Aorta (tissue), 5 donors: ENCODE measurements around the gene SHROOM3. TPM values are rescaled to one million over a fixed set of nuclear protein-coding genes. Genes with fewer than 3 reads are reported as not detected.

Experiments used
- ATAC-seq: fragments of 200-7000 bp; cut with Tn5 transposase; one replicate; pipeline ENCODE4 v1.9.1; 2022; ENCODE audit warnings: moderate library complexity; ENCODE audit not compliant: low FRiP score
- DNase-seq, 2 donors: peaks; one replicate each; pipeline ENCODE4 v3.0.0-alpha.2; 2020
- H3K27ac ChIP-seq, 2 donors: one replicate each; pipeline ENCODE4 v1.5.1; 2013; ENCODE audit warnings: low read length in 2 of 2, mild to moderate bottlenecking in 2 of 2, moderate library complexity in 2 of 2, control low read depth in 1 of 2, inconsistent platforms in 1 of 2, low read depth in 1 of 2
- H3K27me3 ChIP-seq, 2 donors: one replicate each; pipeline ENCODE4 v1.6.1; 2013; ENCODE audit warnings: control low read depth in 1 of 2, low read length in 1 of 2, mild to moderate bottlenecking in 1 of 2, moderate library complexity in 1 of 2; ENCODE audit not compliant: insufficient read depth in 2 of 2, control insufficient read depth in 1 of 2
- H3K36me3 ChIP-seq, 2 donors: one replicate each; pipeline ENCODE4 v1.6.1; 2013; ENCODE audit warnings: control low read depth in 1 of 2, low read length in 1 of 2, mild to moderate bottlenecking in 1 of 2; ENCODE audit not compliant: insufficient read depth in 2 of 2, control insufficient read depth in 1 of 2
- H3K4me1 ChIP-seq, 2 donors: one replicate each; pipeline ENCODE4 v1.6.1; 2013; ENCODE audit warnings: low read length in 2 of 2, control low read depth in 1 of 2, mild to moderate bottlenecking in 1 of 2, moderate library complexity in 1 of 2; ENCODE audit not compliant: insufficient read depth in 2 of 2, control insufficient read depth in 1 of 2
- H3K4me3 ChIP-seq, 2 donors: one replicate each; pipeline ENCODE4 v1.5.1; 2013; ENCODE audit warnings: low read length in 2 of 2, control low read depth in 1 of 2, mild to moderate bottlenecking in 1 of 2
- H3K9me3 ChIP-seq: one replicate; pipeline ENCODE4 v1.6.1; 2013; ENCODE audit warnings: mild to moderate bottlenecking, low read length; ENCODE audit not compliant: control insufficient read depth
- WGBS, 2 donors: extraction: QIAGEN DNeasy Blood & Tissue Kit; methylation state at CpG; one replicate each; pipeline ENCODE4 v1.1.7; 2013; 5-methylcytosine and 5-hydroxymethylcytosine counted together
- intact Hi-C, 2 donors: fragments of 100-400 bp; cut with DNase I; formaldehyde crosslinking; loops; one replicate each; pipeline versions ENCODE4 v1.14.2 to v1.15.0; 2022
- polyA plus RNA-seq, 2 donors: library from polyadenylated mRNA; stranded (reverse); fragments of 200-250 nt; gene quantifications; one replicate each; pipeline ENCODE4 v1.2.3, GENCODE V29; 2013
- total RNA-seq, 2 donors: library from RNA; stranded (reverse); fragmentation: NEBNext Ultra II Directional; extraction: Animal tissue kit (Norgen Biotek cat#: 25700); gene quantifications; one replicate each; pipeline ENCODE4 v1.2.1, GENCODE V29; 2021
- donor health status: healthy with polysubstance abuse.
- donor health status: Bipolar disorder and iron deficiency.
- donor health status: DM: no; HTN: no; CAD: no.
- donor health status: DM: no; HTN: no; CAD: no.
- donor health status: DM: yes; HTN: yes; CAD: no.

Gene SHROOM3
- total and polyA plus RNA-seq, 4 donors, result 14.1 to 173 (median 32.8) TPM

- DNase-seq (no peak), ATAC-seq (peak; percentile 48)
- Histone ChIP-seq H3K4me3 (no peak overlapping the region), H3K27me3 (no peaks in the 10 kb centered on the region), H3K36me3 (no peaks in the 10 kb centered on the region), H3K9me3 (no peaks in the 10 kb centered on the region), H3K4me1 (peaks cover 7 to 8% of the 10 kb centered on the region in 2 donors), H3K27ac (peak overlapping the region; percentile 99 to 100)
- WGBS, 2 donors, result 6 to 20% methylated on average over 1 of the region's 1 CpG
- intact Hi-C loops, result loop anchor here (5.0 to 10.0 kb wide), 3 partner anchors 62 to 155 kb away; no protein-coding TSS in a partner anchor
Observed at GRCh38 chr4:76589402-76589801, 154.4 kb downstream of the SHROOM3 start.

GRCh38 chr4:76589872-76590797 is 155.1 kb downstream of the SHROOM3 start:
- peak; percentile 69 for ATAC-seq
- no peaks in the 10 kb centered on the region for H3K27me3 ChIP-seq
- peak overlapping the region; percentile 99 to 100 for H3K27ac ChIP-seq
- DNase-seq, result peak; percentile 68 to 82
- 5 to 9% methylated on average over 10 of the region's 10 CpGs for WGBS, 2 donors
- H3K4me1 ChIP-seq, result peaks cover 6 to 7% of the 10 kb centered on the region in 2 donors
- no peaks in the 10 kb centered on the region for H3K9me3 ChIP-seq
- no peaks in the 10 kb centered on the region for H3K36me3 ChIP-seq
- peak overlapping the region in 1 of 2 donors; percentile 5 for H3K4me3 ChIP-seq
- intact Hi-C loops, result loop anchor here (5.0 to 10.0 kb wide), 4 partner anchors 63 to 155 kb away; no protein-coding TSS in a partner anchor

GRCh38 chr4:76590798-76591281 is 155.8 kb downstream of the SHROOM3 start:
- ATAC-seq (peak; percentile 45), DNase-seq (no peak)
- no peaks in the 10 kb centered on the region for H3K36me3 ChIP-seq
- intact Hi-C loops, result loop anchor here in 1 of 2 donors (5.0 kb wide), 1 partner anchor 66 kb away; no protein-coding TSS in a partner anchor
- no peaks in the 10 kb centered on the region for H3K9me3 ChIP-seq
- peak overlapping the region; percentile 96 to 100 for H3K27ac ChIP-seq
- H3K4me1 ChIP-seq, result peaks cover 7 to 8% of the 10 kb centered on the region in 2 donors
- peak overlapping the region in 1 of 2 donors; percentile 22 for H3K4me3 ChIP-seq
- 5 to 6% methylated on average over 6 of the region's 6 CpGs for WGBS, 2 donors
- no peaks in the 10 kb centered on the region for H3K27me3 ChIP-seq

GRCh38 chr4:76591992-76592391 is 157.0 kb downstream of the SHROOM3 start:
- Histone ChIP-seq H3K36me3 (no peaks in the 10 kb centered on the region), H3K4me3 (no peak overlapping the region), H3K27ac (peak overlapping the region; percentile 96 to 98), H3K27me3 (no peaks in the 10 kb centered on the region), H3K4me1 (peaks cover 7 to 9% of the 10 kb centered on the region in 2 donors), H3K9me3 (no peaks in the 10 kb centered on the region)
- ATAC-seq (no peak), DNase-seq (no peak)
- WGBS, 2 donors, result 66 to 70% methylated on average over 3 of the region's 3 CpGs
- intact Hi-C loops, result loop anchor here in 1 of 2 donors (5.0 kb wide), 1 partner anchor 65 kb away; no protein-coding TSS in a partner anchor

GRCh38 chr4:76592460-76592859 is 157.4 kb downstream of the SHROOM3 start:
- Histone ChIP-seq H3K27ac (peak overlapping the region in 1 of 2 donors; percentile 96), H3K4me1 (peaks cover 7 to 9% of the 10 kb centered on the region in 2 donors), H3K36me3 (no peaks in the 10 kb centered on the region), H3K9me3 (no peaks in the 10 kb centered on the region), H3K27me3 (no peaks in the 10 kb centered on the region), H3K4me3 (no peak overlapping the region)
- no peak for ATAC-seq
- WGBS, 2 donors, result 10 to 16% methylated on average over 6 of the region's 6 CpGs
- intact Hi-C loops, result loop anchor here in 1 of 2 donors (5.0 kb wide), 1 partner anchor 65 kb away; no protein-coding TSS in a partner anchor
- no peak for DNase-seq

GRCh38 chr4:76594173-76594572 is 159.1 kb downstream of the SHROOM3 start:
- ATAC-seq (no peak), DNase-seq (no peak)
- intact Hi-C loops, result loop anchor here in 1 of 2 donors (5.0 kb wide), 1 partner anchor 63 kb away; no protein-coding TSS in a partner anchor
- no peaks in the 10 kb centered on the region for H3K36me3 ChIP-seq
- peaks cover 9 to 12% of the 10 kb centered on the region in 2 donors for H3K4me1 ChIP-seq
- no peak overlapping the region for H3K4me3 ChIP-seq
- no peaks in the 10 kb centered on the region for H3K9me3 ChIP-seq
- H3K27me3 ChIP-seq, result no peaks in the 10 kb centered on the region
- peak overlapping the region; percentile 8 to 35 for H3K27ac ChIP-seq
- 92 to 96% methylated on average over 2 of the region's 2 CpGs for WGBS, 2 donors

GRCh38 chr4:76595435-76595834 is 160.4 kb downstream of the SHROOM3 start:
- intact Hi-C loops, result no loop called here
- 38 to 67% methylated on average over 1 of the region's 1 CpG for WGBS, 2 donors
- DNase-seq, result no peak
- peaks cover 8 to 16% of the 10 kb centered on the region in 2 donors for H3K4me1 ChIP-seq
- H3K36me3 ChIP-seq, result no peaks in the 10 kb centered on the region
- H3K9me3 ChIP-seq, result no peaks in the 10 kb centered on the region
- no peak for ATAC-seq
- H3K27ac ChIP-seq, result peak overlapping the region in 1 of 2 donors; percentile 70
- H3K4me3 ChIP-seq, result no peak overlapping the region
- H3K27me3 ChIP-seq, result no peaks in the 10 kb centered on the region

- Histone ChIP-seq H3K36me3 (no peaks in the 10 kb centered on the region), H3K4me3 (no peak overlapping the region), H3K27ac (peak overlapping the region in 1 of 2 donors; percentile 26), H3K9me3 (no peaks in the 10 kb centered on the region), H3K27me3 (no peaks in the 10 kb centered on the region), H3K4me1 (peaks cover 8 to 24% of the 10 kb centered on the region in 2 donors)
- ATAC-seq (no peak), DNase-seq (no peak)
- intact Hi-C loops, result no loop called here
- 62 to 74% methylated on average over 5 of the region's 5 CpGs for WGBS, 2 donors
Observed at GRCh38 chr4:76596713-76597112, 161.7 kb downstream of the SHROOM3 start.
